ENCODE measurements around the gene FAM162A.
A peak's percentile ranks its signal among the peaks of the same experiment; 100 is the strongest.
"Not testable (repeated sequence)": the region's sequence is repeated elsewhere in the genome, so short reads cannot be mapped to it uniquely, and the experiment has no call there.

The FAM162A gene

GRCh38 chr3:122364490-122364889, 19.5 kb upstream of the FAM162A start:
- Mint-ChIP-seq H3K27me3 (ENCODE audit: low read depth) (no peaks in the 10 kb centered on the region), H3K36me3 (ENCODE audit: low read depth) (peaks cover 39% of the 10 kb centered on the region)

GRCh38 chr3:122365073-122365472, 18.9 kb upstream of the FAM162A start:
- Mint-ChIP-seq H3K9me3 (no peaks in the 10 kb centered on the region), H3K4me3 (peak overlapping the region; percentile 20), H3K36me3 (ENCODE audit: low read depth) (peaks cover 39% of the 10 kb centered on the region), H3K4me1 (ENCODE audit: low read depth) (peaks cover 35% of the 10 kb centered on the region), H3K27ac (peak overlapping the region; percentile 85), H3K27me3 (ENCODE audit: low read depth) (no peaks in the 10 kb centered on the region)
- peak; percentile 11 for DNase-seq (ENCODE audit: low spot score)

More at GRCh38 chr3:122364490-122364889, 19.5 kb upstream of the FAM162A start:
- Mint-ChIP-seq H3K4me3 (no peak overlapping the region), H3K9me3 (no peaks in the 10 kb centered on the region), H3K27ac (peak overlapping the region; percentile 61), H3K4me1 (ENCODE audit: low read depth) (peaks cover 35% of the 10 kb centered on the region)
- DNase-seq (ENCODE audit: low spot score), result no peak

GRCh38 chr3:122365582-122366378, 18.2 kb upstream of the FAM162A start:
- not testable (repeated sequence) for H3K9me3 Mint-ChIP-seq; H3K27me3 Mint-ChIP-seq (ENCODE audit: low read depth)
- peaks cover 36% of the 10 kb centered on the region for H3K36me3 Mint-ChIP-seq (ENCODE audit: low read depth)
- H3K27ac Mint-ChIP-seq, result peak overlapping the region; percentile 85
- peak overlapping the region; percentile 20 for H3K4me3 Mint-ChIP-seq
- DNase-seq (ENCODE audit: low spot score), result peak; percentile 65
- H3K4me1 Mint-ChIP-seq (ENCODE audit: low read depth), result peaks cover 35% of the 10 kb centered on the region

- H3K27me3 Mint-ChIP-seq (ENCODE audit: low read depth), result no peaks in the 10 kb centered on the region
- peaks cover 40% of the 10 kb centered on the region for H3K36me3 Mint-ChIP-seq (ENCODE audit: low read depth)
- no peaks in the 10 kb centered on the region for H3K9me3 Mint-ChIP-seq
- H3K27ac Mint-ChIP-seq, result no peak overlapping the region
- peaks cover 37% of the 10 kb centered on the region for H3K4me1 Mint-ChIP-seq (ENCODE audit: low read depth)
- no peak overlapping the region for H3K4me3 Mint-ChIP-seq
- no peak for DNase-seq (ENCODE audit: low spot score)
Measured at GRCh38 chr3:122366379-122366749, 17.6 kb upstream of the FAM162A start.

- no peaks in the 10 kb centered on the region for H3K9me3 Mint-ChIP-seq
- peaks cover 28% of the 10 kb centered on the region for H3K36me3 Mint-ChIP-seq (ENCODE audit: low read depth)
- no peak overlapping the region for H3K27ac Mint-ChIP-seq
Measured at GRCh38 chr3:122374034-122374433, 9.9 kb upstream of the FAM162A start.

GRCh38 chr3:122377975-122378374, 6.0 kb upstream of the FAM162A start:
- Mint-ChIP-seq H3K4me3 (no peak overlapping the region), H3K9me3 (no peaks in the 10 kb centered on the region), H3K27ac (no peak overlapping the region), H3K4me1 (ENCODE audit: low read depth) (peaks cover 34% of the 10 kb centered on the region), H3K36me3 (ENCODE audit: low read depth) (peaks cover 24% of the 10 kb centered on the region), H3K27me3 (ENCODE audit: low read depth) (no peaks in the 10 kb centered on the region)
- DNase-seq (ENCODE audit: low spot score), result no peak

More at GRCh38 chr3:122374034-122374433, 9.9 kb upstream of the FAM162A start:
- H3K4me1 Mint-ChIP-seq (ENCODE audit: low read depth), result peaks cover 13% of the 10 kb centered on the region
- no peak for DNase-seq (ENCODE audit: low spot score)
- no peaks in the 10 kb centered on the region for H3K27me3 Mint-ChIP-seq (ENCODE audit: low read depth)
- no peak overlapping the region for H3K4me3 Mint-ChIP-seq

- Mint-ChIP-seq H3K27me3 (ENCODE audit: low read depth) (no peaks in the 10 kb centered on the region), H3K27ac (peak within 1 kb of the TSS; percentile 90), H3K4me1 (ENCODE audit: low read depth) (peaks cover 57% of the 10 kb centered on the region), H3K36me3 (ENCODE audit: low read depth) (peaks cover 23% of the 10 kb centered on the region), H3K9me3 (no peaks in the 10 kb centered on the region), H3K4me3 (peak within 1 kb of the TSS; percentile 83)
- peak; percentile 83 for DNase-seq (ENCODE audit: low spot score)
Measured at GRCh38 chr3:122382888-122383666, 905 bp upstream of the FAM162A start, which contains the start of gene MIX23. Gene MIX23, minus strand, starts transcription at chr3:122383231. Its CDS starts 7 bp downstream, at chr3:122383224.

- Mint-ChIP-seq H3K36me3 (ENCODE audit: low read depth) (peaks cover 22% of the 10 kb centered on the region), H3K27ac (no peak overlapping the region), H3K27me3 (ENCODE audit: low read depth) (no peaks in the 10 kb centered on the region), H3K4me3 (no peak overlapping the region), H3K9me3 (no peaks in the 10 kb centered on the region), H3K4me1 (ENCODE audit: low read depth) (peaks cover 33% of the 10 kb centered on the region)
- DNase-seq (ENCODE audit: low spot score), result no peak
Measured at GRCh38 chr3:122387709-122388108, 3.7 kb downstream of the FAM162A start.

- Mint-ChIP-seq H3K27me3 (ENCODE audit: low read depth) (no peaks in the 10 kb centered on the region), H3K4me1 (ENCODE audit: low read depth) (peaks cover 39% of the 10 kb centered on the region), H3K27ac (no peak overlapping the region), H3K9me3 (no peaks in the 10 kb centered on the region), H3K36me3 (ENCODE audit: low read depth) (peaks cover 27% of the 10 kb centered on the region), H3K4me3 (no peak overlapping the region)
- no peak for DNase-seq (ENCODE audit: low spot score)
Measured at GRCh38 chr3:122389197-122389596, 5.2 kb downstream of the FAM162A start.

GRCh38 chr3:122389892-122390291, 5.9 kb downstream of the FAM162A start:
- Mint-ChIP-seq H3K4me1 (ENCODE audit: low read depth) (peaks cover 40% of the 10 kb centered on the region), H3K4me3 (no peak overlapping the region), H3K36me3 (ENCODE audit: low read depth) (peaks cover 30% of the 10 kb centered on the region), H3K9me3 (no peaks in the 10 kb centered on the region), H3K27me3 (ENCODE audit: low read depth) (no peaks in the 10 kb centered on the region), H3K27ac (no peak overlapping the region)
- no peak for DNase-seq (ENCODE audit: low spot score)

GRCh38 chr3:122390665-122391064, 6.7 kb downstream of the FAM162A start:
- Mint-ChIP-seq H3K4me1 (ENCODE audit: low read depth) (peaks cover 41% of the 10 kb centered on the region), H3K27me3 (ENCODE audit: low read depth) (no peaks in the 10 kb centered on the region), H3K27ac (no peak overlapping the region), H3K4me3 (no peak overlapping the region), H3K9me3 (no peaks in the 10 kb centered on the region), H3K36me3 (ENCODE audit: low read depth) (peaks cover 33% of the 10 kb centered on the region)
- no peak for DNase-seq (ENCODE audit: low spot score)

GRCh38 chr3:122391681-122392446, 7.9 kb downstream of the FAM162A start:
- H3K4me3 Mint-ChIP-seq, result no peak overlapping the region
- H3K4me1 Mint-ChIP-seq (ENCODE audit: low read depth), result peaks cover 36% of the 10 kb centered on the region
- DNase-seq (ENCODE audit: low spot score), result no peak
- H3K9me3 Mint-ChIP-seq, result no peaks in the 10 kb centered on the region
- H3K36me3 Mint-ChIP-seq (ENCODE audit: low read depth), result peaks cover 29% of the 10 kb centered on the region
- H3K27me3 Mint-ChIP-seq (ENCODE audit: low read depth), result no peaks in the 10 kb centered on the region
- H3K27ac Mint-ChIP-seq, result no peak overlapping the region

- no peaks in the 10 kb centered on the region for H3K9me3 Mint-ChIP-seq
- H3K27ac Mint-ChIP-seq, result no peak overlapping the region
- no peaks in the 10 kb centered on the region for H3K27me3 Mint-ChIP-seq (ENCODE audit: low read depth)
- H3K4me3 Mint-ChIP-seq, result no peak overlapping the region
- DNase-seq (ENCODE audit: low spot score), result no peak
- H3K4me1 Mint-ChIP-seq (ENCODE audit: low read depth), result peaks cover 30% of the 10 kb centered on the region
- H3K36me3 Mint-ChIP-seq (ENCODE audit: low read depth), result peaks cover 20% of the 10 kb centered on the region
Measured at GRCh38 chr3:122392868-122393844, 9.2 kb downstream of the FAM162A start.
